ENCODE results near the gene SCMH1.

The SCMH1 gene

DNA sequence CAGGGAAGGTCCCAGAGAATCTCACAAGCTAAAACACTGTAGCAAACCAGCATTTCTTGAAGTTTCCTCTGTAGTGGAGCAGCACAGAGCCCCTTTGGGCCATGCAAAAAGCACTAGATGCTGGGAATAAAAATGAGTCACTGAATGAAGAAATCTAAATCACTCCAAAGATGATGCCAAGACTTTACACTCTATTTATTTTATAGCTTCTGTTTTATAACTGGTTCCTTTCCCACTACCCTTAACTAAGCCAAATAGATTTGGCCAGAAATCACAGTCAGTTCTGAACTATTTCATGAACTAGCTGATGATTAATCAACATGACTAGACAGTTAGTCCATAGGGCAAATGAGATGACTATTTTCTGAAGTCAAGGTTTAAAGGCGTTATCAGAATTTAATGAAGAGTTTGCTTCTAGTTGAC, 89.5 kb downstream of the SCMH1 start:
- H3K4me1 ChIP-seq (ENCODE audit: control insufficient read depth, low read length), result no peaks in the 10 kb centered on the region
- H3K27me3 ChIP-seq (ENCODE audit: control insufficient read depth, low read length), result no peaks in the 10 kb centered on the region
- H3K36me3 ChIP-seq (ENCODE audit: control insufficient read depth, low read length), result peaks cover 59% of the 10 kb centered on the region
- H4K20me1 ChIP-seq (ENCODE audit: control insufficient read depth, insufficient read depth, low read depth, low read length), result no peaks in the 10 kb centered on the region
- H3K4me2 ChIP-seq (ENCODE audit: low read length), result no peak overlapping the region
- no peaks in the 10 kb centered on the region for H3F3A ChIP-seq (ENCODE audit: control insufficient read depth, insufficient read depth)
- TF ChIP-seq, protein P1, sequence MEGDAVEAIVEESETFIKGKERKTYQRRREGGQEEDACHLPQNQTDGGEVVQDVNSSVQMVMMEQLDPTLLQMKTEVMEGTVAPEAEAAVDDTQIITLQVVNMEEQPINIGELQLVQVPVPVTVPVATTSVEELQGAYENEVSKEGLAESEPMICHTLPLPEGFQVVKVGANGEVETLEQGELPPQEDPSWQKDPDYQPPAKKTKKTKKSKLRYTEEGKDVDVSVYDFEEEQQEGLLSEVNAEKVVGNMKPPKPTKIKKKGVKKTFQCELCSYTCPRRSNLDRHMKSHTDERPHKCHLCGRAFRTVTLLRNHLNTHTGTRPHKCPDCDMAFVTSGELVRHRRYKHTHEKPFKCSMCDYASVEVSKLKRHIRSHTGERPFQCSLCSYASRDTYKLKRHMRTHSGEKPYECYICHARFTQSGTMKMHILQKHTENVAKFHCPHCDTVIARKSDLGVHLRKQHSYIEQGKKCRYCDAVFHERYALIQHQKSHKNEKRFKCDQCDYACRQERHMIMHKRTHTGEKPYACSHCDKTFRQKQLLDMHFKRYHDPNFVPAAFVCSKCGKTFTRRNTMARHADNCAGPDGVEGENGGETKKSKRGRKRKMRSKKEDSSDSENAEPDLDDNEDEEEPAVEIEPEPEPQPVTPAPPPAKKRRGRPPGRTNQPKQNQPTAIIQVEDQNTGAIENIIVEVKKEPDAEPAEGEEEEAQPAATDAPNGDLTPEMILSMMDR (IDR thresholded peaks at IDR 0.05; ENCODE audit: low read depth, low read length, poor library complexity, severe bottlenecking), result no peak
- no peak for TF ChIP-seq EZH2phosphoT487 (IDR thresholded peaks at IDR 0.05; ENCODE audit: borderline replicate concordance, low read length)
- no peak overlapping the region for H3K4me3 ChIP-seq (ENCODE audit: low read length)
- no peaks in the 10 kb centered on the region for H3K9me2 ChIP-seq (replicated peaks; ENCODE audit: control insufficient read depth, low read length)
- H3K79me2 ChIP-seq (ENCODE audit: control insufficient read depth, low read length), result no peaks in the 10 kb centered on the region
- H3K9me3 ChIP-seq (ENCODE audit: control insufficient read depth, insufficient read depth, low read length), result no peaks in the 10 kb centered on the region
- no peak overlapping the region for H3K27ac ChIP-seq (ENCODE audit: low read depth, low read length)

DNA sequence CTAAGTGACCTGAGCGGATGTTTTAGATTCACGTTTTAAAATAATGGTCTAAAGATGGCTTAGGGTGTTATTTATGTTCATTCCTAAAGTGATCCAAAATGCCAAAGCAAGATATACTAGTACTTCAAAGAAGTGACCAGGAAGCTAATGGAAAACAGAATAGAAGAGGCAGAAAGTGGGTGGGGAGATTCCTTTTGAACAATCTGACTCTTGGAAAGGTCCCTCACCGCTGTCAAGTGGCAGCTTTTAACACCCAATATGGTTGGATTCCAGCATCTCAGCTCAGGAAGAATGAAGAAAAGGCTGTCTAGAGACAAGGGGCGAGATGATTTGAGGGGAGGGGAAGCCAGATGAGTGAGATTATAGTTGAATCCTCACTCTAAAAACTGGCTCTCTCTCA, 90.3 kb downstream of the SCMH1 start:
- H3K4me1 ChIP-seq (ENCODE audit: control insufficient read depth, low read length), result no peaks in the 10 kb centered on the region
- H3K27me3 ChIP-seq (ENCODE audit: control insufficient read depth, low read length), result no peaks in the 10 kb centered on the region
- H3K9me2 ChIP-seq (replicated peaks; ENCODE audit: control insufficient read depth, low read length), result no peaks in the 10 kb centered on the region
- H3K4me3 ChIP-seq (ENCODE audit: low read length), result no peak overlapping the region
- no peaks in the 10 kb centered on the region for H4K20me1 ChIP-seq (ENCODE audit: control insufficient read depth, insufficient read depth, low read depth, low read length)
- no peak overlapping the region for H3K27ac ChIP-seq (ENCODE audit: low read depth, low read length)
- peaks cover 61% of the 10 kb centered on the region for H3K36me3 ChIP-seq (ENCODE audit: control insufficient read depth, low read length)
- no peaks in the 10 kb centered on the region for H3K9me3 ChIP-seq (ENCODE audit: control insufficient read depth, insufficient read depth, low read length)
- H3F3A ChIP-seq (ENCODE audit: control insufficient read depth, insufficient read depth), result no peaks in the 10 kb centered on the region
- no peak overlapping the region for H3K4me2 ChIP-seq (ENCODE audit: low read length)
- no peak for TF ChIP-seq EZH2phosphoT487 (IDR thresholded peaks at IDR 0.05; ENCODE audit: borderline replicate concordance, low read length)
- TF ChIP-seq, protein P1 (IDR thresholded peaks at IDR 0.05; ENCODE audit: low read depth, low read length, poor library complexity, severe bottlenecking), result no peak
- H3K79me2 ChIP-seq (ENCODE audit: control insufficient read depth, low read length), result no peaks in the 10 kb centered on the region

DNA sequence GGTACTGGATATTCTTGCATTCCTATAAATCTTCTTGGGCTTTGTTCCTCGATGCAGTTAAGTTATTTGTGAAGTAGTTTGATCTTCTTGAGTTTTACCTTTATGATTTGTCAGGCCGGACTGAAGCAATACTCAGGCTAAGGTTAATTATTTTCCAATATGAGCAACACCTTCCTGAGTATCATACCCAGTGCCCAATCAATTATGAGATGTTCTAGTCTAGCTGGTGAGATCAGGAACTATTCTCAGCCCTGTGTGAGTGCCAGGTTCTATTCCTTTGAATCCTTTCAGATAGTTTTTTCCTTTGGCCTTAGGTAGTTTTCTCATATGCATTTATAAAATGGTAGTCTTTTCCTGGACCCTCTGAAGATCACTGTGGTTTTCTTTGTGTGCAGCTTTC, 92.5 kb downstream of the SCMH1 start:
- Histone ChIP-seq H3K27ac (ENCODE audit: low read depth, low read length) (no peak overlapping the region), H3F3A (ENCODE audit: control insufficient read depth, insufficient read depth) (no peaks in the 10 kb centered on the region), H3K4me1 (ENCODE audit: control insufficient read depth, low read length) (no peaks in the 10 kb centered on the region), H3K4me2 (ENCODE audit: low read length) (no peak overlapping the region), H3K9me3 (ENCODE audit: control insufficient read depth, insufficient read depth, low read length) (no peaks in the 10 kb centered on the region), H3K79me2 (ENCODE audit: control insufficient read depth, low read length) (no peaks in the 10 kb centered on the region), H4K20me1 (ENCODE audit: control insufficient read depth, insufficient read depth, low read depth, low read length) (no peaks in the 10 kb centered on the region), H3K36me3 (ENCODE audit: control insufficient read depth, low read length) (peaks cover 66% of the 10 kb centered on the region), H3K9me2 (replicated peaks; ENCODE audit: control insufficient read depth, low read length) (no peaks in the 10 kb centered on the region), H3K27me3 (ENCODE audit: control insufficient read depth, low read length) (no peaks in the 10 kb centered on the region), H3K4me3 (ENCODE audit: low read length) (no peak overlapping the region)
- TF ChIP-seq, protein P1 (IDR thresholded peaks at IDR 0.05; ENCODE audit: low read depth, low read length, poor library complexity, severe bottlenecking), result no peak
- TF ChIP-seq EZH2phosphoT487 (IDR thresholded peaks at IDR 0.05; ENCODE audit: borderline replicate concordance, low read length), result no peak

DNA sequence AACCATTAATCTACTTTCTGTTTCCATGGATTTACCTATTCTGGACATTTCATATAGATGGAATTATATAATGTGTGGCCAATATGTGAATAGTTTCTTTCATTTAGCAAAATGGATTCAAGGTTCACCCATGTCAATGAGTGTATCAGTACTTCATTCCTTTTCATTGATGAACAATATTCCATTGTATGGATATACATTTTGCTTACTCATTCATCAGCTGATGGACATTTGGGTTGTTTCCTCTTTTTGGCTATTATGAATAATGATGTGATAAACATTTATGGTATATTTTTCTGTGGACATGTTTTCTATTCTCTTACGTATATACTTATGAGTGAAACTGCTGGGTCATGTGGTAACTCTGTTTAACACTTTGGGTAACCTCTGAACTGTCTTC, 97.8 kb downstream of the SCMH1 start:
- H3K4me2 ChIP-seq (ENCODE audit: low read length), result no peak overlapping the region
- H3K79me2 ChIP-seq (ENCODE audit: control insufficient read depth, low read length), result no peaks in the 10 kb centered on the region
- H3K27me3 ChIP-seq (ENCODE audit: control insufficient read depth, low read length), result no peaks in the 10 kb centered on the region
- no peak overlapping the region for H3K4me3 ChIP-seq (ENCODE audit: low read length)
- peaks cover 70% of the 10 kb centered on the region for H3K36me3 ChIP-seq (ENCODE audit: control insufficient read depth, low read length)
- H3K27ac ChIP-seq (ENCODE audit: low read depth, low read length), result no peak overlapping the region
- H3K4me1 ChIP-seq (ENCODE audit: control insufficient read depth, low read length), result no peaks in the 10 kb centered on the region
- H4K20me1 ChIP-seq (ENCODE audit: control insufficient read depth, insufficient read depth, low read depth, low read length), result no peaks in the 10 kb centered on the region
- no peaks in the 10 kb centered on the region for H3F3A ChIP-seq (ENCODE audit: control insufficient read depth, insufficient read depth)
- no peak for TF ChIP-seq EZH2phosphoT487 (IDR thresholded peaks at IDR 0.05; ENCODE audit: borderline replicate concordance, low read length)
- TF ChIP-seq, protein P1 (IDR thresholded peaks at IDR 0.05; ENCODE audit: low read depth, low read length, poor library complexity, severe bottlenecking), result no peak
- no peaks in the 10 kb centered on the region for H3K9me3 ChIP-seq (ENCODE audit: control insufficient read depth, insufficient read depth, low read length)
- H3K9me2 ChIP-seq (replicated peaks; ENCODE audit: control insufficient read depth, low read length), result no peaks in the 10 kb centered on the region
